Pancreas (tissue), 10 donors: Measurements from ENCODE around the gene IFNGR2. TPM values are rescaled to one million over a fixed set of nuclear protein-coding genes. Genes with fewer than 3 reads are reported as not detected.
"Not testable (repeated sequence)": the region's sequence is repeated elsewhere in the genome, so short reads cannot be mapped to it uniquely, and the experiment has no call there.

Experiments
- ATAC-seq, 4 donors: fragments of 200-7000 bp; cut with Tn5 transposase; one replicate each; pipeline versions ENCODE4 v1.8.0 to v1.9.1; 2020; ENCODE audit warnings: mild to moderate bottlenecking in 4 of 4, moderate library complexity in 4 of 4
- DNase-seq, 6 donors: peaks; one replicate each; pipeline ENCODE4 v3.0.0-alpha.2; 2020
- FAIRE-seq: peaks from 2 replicates; lab custom pipeline; 2012; peaks lifted over from hg19 to GRCh38; lab: Jason Lieb, UNC
- H3K27ac ChIP-seq, 4 donors: fragments of 200-600 bp; sonication (generic); 1 replicate in 3 of 4; 2 replicates in 1 of 4; pipeline versions ENCODE4 v1.5.0 to v1.8.0; 2020
- H3K27me3 ChIP-seq, 4 donors: fragments of 200-600 bp; one replicate each; pipeline ENCODE4 v1.8.0; 2021
- H3K36me3 ChIP-seq, 3 donors: fragments of 200-600 bp; sonication (generic) in 1 of 3; one replicate each; pipeline versions ENCODE4 v1.5.0 to v1.8.0; 2020 to 2021
- H3K4me1 ChIP-seq, 3 donors: fragments of 200-600 bp; one replicate each; pipeline ENCODE4 v1.8.0; 2021
- H3K4me3 ChIP-seq, 4 donors: fragments of 200-600 bp; sonication (generic) in 2 of 4; one replicate each; pipeline versions ENCODE4 v1.5.0 to v1.8.0; 2020 to 2021
- H3K9me3 ChIP-seq, 4 donors: fragments of 200-600 bp; one replicate each; pipeline ENCODE4 v1.8.0; 2021
- CTCF ChIP-seq, 4 donors: fragments of 200-600 bp; sonication (generic) in 3 of 4; IDR thresholded peaks; one replicate each; pipeline versions ENCODE4 v1.5.0 to v1.8.0; 2021; ENCODE audit warnings: antibody characterized with exemption in 4 of 4
- WGBS, 2 donors: extraction: QIAGEN DNeasy Blood & Tissue Kit; methylation state at CpG; one replicate each; pipeline ENCODE4 v1.1.7; 2013; 5-methylcytosine and 5-hydroxymethylcytosine counted together
- intact Hi-C, 3 donors: fragments of 100-400 bp; cut with DNase I; formaldehyde crosslinking; loops; one replicate each; pipeline versions ENCODE4 v1.11.1 to v1.14.2; 2022
- polyA plus RNA-seq, 2 donors: library from polyadenylated mRNA; stranded (reverse); fragments of 200-250 nt; gene quantifications; one replicate each; pipeline ENCODE4 v1.2.3, GENCODE V29; 2013
- total RNA-seq, 6 donors: library from RNA; stranded (reverse); fragmentation: NEBNext Ultra II Directional in 4 of 6; extraction: Animal tissue kit (Norgen Biotek cat#: 25700) in 4 of 6; gene quantifications; one replicate each; pipeline versions ENCODE4 v1.2.1 to v1.2.4, GENCODE V29; 2021 to 2023
- donor health status: healthy with polysubstance abuse.
- donor health status: DM: no; HTN: no; CAD: no; lungs with moderate emphysema.
- donor health status: DM: no; HTN: no; CAD: no.
- donor health status: control.
- donor health status: control.
- donor health status: Bipolar disorder and iron deficiency.
- donor health status: DM: yes; HTN: yes; CAD: no.
- donor health status: DM: no; HTN: no; CAD: no.
- donor health status: DM: no; HTN: no; CAD: no.
- donor health status: DM: yes; HTN: yes; CAD: no.

The IFNGR2 gene
- total and polyA plus RNA-seq, 8 donors, result 10.1 to 56.5 (median 19.9) TPM

- peak; percentile 13 to 37 (median 27) for TF ChIP-seq CTCF (IDR thresholded peaks at IDR 0.05)
- 11 to 17% methylated on average over 4 of the region's 4 CpGs for WGBS, 2 donors
- FAIRE-seq (no peak), DNase-seq (peak in 2 of 6 donors; percentile 46 to 49), ATAC-seq (peak in 3 of 4 donors; percentile 84 to 92 (median 88))
- Histone ChIP-seq H3K36me3 (no peaks in the 10 kb centered on the region), H3K27me3 (peaks cover 0 to 3% (median 1%) of the 10 kb centered on the region in 4 donors), H3K9me3 (no peaks in the 10 kb centered on the region), H3K4me3 (no peak overlapping the region), H3K27ac (peak overlapping the region in 2 of 4 donors; percentile 12 to 42), H3K4me1 (peaks cover 0 to 7% (median 0%) of the 10 kb centered on the region in 3 donors)
- intact Hi-C loops, result loop anchor here in 1 of 3 donors (5.0 kb wide), 1 partner anchor 177 kb away; no protein-coding TSS in a partner anchor
Observed at GRCh38 chr21:33374450-33375096, 28.6 kb upstream of the IFNGR2 start.

GRCh38 chr21:33375101-33375644, 28.0 kb upstream of the IFNGR2 start:
- intact Hi-C loops, result no loop called here
- ATAC-seq, result no peak
- peak overlapping the region in 2 of 4 donors; percentile 12 to 42 for H3K27ac ChIP-seq
- H3K27me3 ChIP-seq, result peaks cover 0 to 3% (median 1%) of the 10 kb centered on the region in 4 donors
- no peak for DNase-seq
- H3K9me3 ChIP-seq, result no peaks in the 10 kb centered on the region
- H3K36me3 ChIP-seq, result no peaks in the 10 kb centered on the region
- 57 to 71% methylated on average over 5 of the region's 5 CpGs for WGBS, 2 donors
- no peak overlapping the region for H3K4me3 ChIP-seq
- FAIRE-seq, result no peak
- H3K4me1 ChIP-seq, result peaks cover 0 to 8% (median 0%) of the 10 kb centered on the region in 3 donors
- TF ChIP-seq CTCF (IDR thresholded peaks at IDR 0.05), result no peak

GRCh38 chr21:33377221-33377920, 25.8 kb upstream of the IFNGR2 start:
- ATAC-seq (no peak), DNase-seq (no peak), FAIRE-seq (no peak)
- 68 to 83% methylated on average over 6 of the region's 6 CpGs for WGBS, 2 donors
- Histone ChIP-seq H3K9me3 (no peaks in the 10 kb centered on the region), H3K27me3 (peaks cover 0 to 3% (median 1%) of the 10 kb centered on the region in 4 donors), H3K27ac (no peak overlapping the region), H3K4me3 (no peak overlapping the region), H3K36me3 (no peaks in the 10 kb centered on the region), H3K4me1 (peaks cover 0 to 11% (median 0%) of the 10 kb centered on the region in 3 donors)
- intact Hi-C loops, result no loop called here
- TF ChIP-seq CTCF (IDR thresholded peaks at IDR 0.05), result no peak

GRCh38 chr21:33378081-33378480, 25.1 kb upstream of the IFNGR2 start:
- DNase-seq (no peak), FAIRE-seq (no peak), ATAC-seq (no peak)
- no peaks in the 10 kb centered on the region for H3K36me3 ChIP-seq
- H3K4me1 ChIP-seq, result peaks cover 0 to 16% (median 0%) of the 10 kb centered on the region in 3 donors
- no peak overlapping the region for H3K4me3 ChIP-seq
- WGBS, 2 donors, result 75 to 84% methylated on average over 9 of the region's 9 CpGs
- intact Hi-C loops, result no loop called here
- TF ChIP-seq CTCF (IDR thresholded peaks at IDR 0.05), result no peak
- H3K27me3 ChIP-seq, result peaks cover 0 to 3% (median 1%) of the 10 kb centered on the region in 4 donors
- no peak overlapping the region for H3K27ac ChIP-seq
- no peaks in the 10 kb centered on the region for H3K9me3 ChIP-seq

- DNase-seq, H3K27me3 ChIP-seq, FAIRE-seq, H3K9me3 ChIP-seq, H3K4me3 ChIP-seq, intact Hi-C loops, H3K36me3 ChIP-seq: not testable (repeated sequence)
- 70 to 77% methylated on average over 1 of the region's 1 CpG for WGBS, 2 donors
- Histone ChIP-seq H3K27ac (peak overlapping the region in 2 of 4 donors; percentile 69 to 74), H3K4me1 (peaks cover 0 to 15% (median 0%) of the 10 kb centered on the region in 3 donors)
- ATAC-seq, result peak in 3 of 4 donors; percentile 43 to 74 (median 64)
Observed at GRCh38 chr21:33379934-33380333, 23.3 kb upstream of the IFNGR2 start.
